Measurements from ENCODE around the gene CACHD1.
"Not testable (repeated sequence)": the region's sequence is repeated elsewhere in the genome, so short reads cannot be mapped to it uniquely, and the experiment has no call there.

Gene CACHD1

GRCh38 chr1:64588876-64589275, 118.9 kb downstream of the CACHD1 start:
- DNase-seq (ENCODE audit: low spot score): no peak

- DNase-seq (ENCODE audit: low spot score): no peak
These were observed 120.4 kb downstream of the CACHD1 start for GRCh38 chr1:64590316-64590715.

DNA sequence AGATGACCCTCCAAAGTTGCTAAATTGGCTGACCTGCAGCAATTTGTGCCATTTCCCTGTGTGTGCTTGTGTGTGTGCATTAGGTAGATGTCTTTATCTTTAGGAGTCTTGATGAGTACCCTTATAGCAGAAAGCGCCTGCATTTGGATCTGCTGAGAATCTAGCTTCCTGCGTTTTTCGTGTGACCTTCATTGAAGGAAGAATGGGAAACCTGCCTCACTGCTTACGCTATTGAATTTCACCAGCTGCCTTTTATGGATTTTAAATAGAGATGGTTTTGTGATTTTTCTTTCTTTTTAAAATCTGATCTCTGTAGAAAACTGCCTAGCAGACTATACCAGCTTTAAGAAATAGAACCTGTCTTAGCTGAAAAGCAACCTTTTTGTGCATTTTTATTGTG, 124.5 kb downstream of the CACHD1 start:
- DNase-seq (ENCODE audit: low spot score): no peak

DNA sequence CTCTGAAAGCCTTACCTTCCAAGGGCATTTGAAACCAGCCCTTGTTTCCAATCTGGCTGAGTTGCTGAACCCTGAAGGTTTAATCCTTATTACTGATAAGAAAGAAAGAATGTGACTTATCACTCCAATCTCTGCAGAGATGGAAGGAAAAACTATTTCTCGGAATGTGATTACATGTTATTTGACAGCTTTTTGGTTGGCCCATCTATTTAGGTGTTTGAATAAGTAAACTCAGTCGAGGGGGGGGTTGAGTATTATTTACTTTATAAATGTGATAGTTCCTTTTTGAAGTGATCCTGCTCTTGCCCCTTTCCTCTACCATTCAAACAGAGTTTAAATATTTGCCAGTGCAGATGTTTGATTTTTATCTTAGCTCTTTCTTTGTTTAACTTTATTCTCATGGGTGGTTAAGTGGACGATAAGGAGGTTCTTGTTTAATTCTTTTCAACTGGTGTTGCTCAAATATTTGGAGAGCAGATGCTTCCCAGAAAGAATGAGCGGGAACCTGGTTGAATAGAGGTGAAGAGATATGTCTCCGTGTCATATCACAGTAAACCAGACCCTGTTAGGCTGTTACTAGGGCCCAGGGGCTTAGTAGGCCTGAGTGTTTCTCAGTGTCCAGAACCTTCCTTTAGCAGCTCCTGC, 126.1 kb downstream of the CACHD1 start:
- no peak for DNase-seq (ENCODE audit: low spot score)

GRCh38 chr1:64597113-64597512, 127.2 kb downstream of the CACHD1 start:
- DNase-seq (ENCODE audit: low spot score): no peak

- no peak for DNase-seq (ENCODE audit: low spot score)
These were observed 128.2 kb downstream of the CACHD1 start for GRCh38 chr1:64598100-64598571.

DNA sequence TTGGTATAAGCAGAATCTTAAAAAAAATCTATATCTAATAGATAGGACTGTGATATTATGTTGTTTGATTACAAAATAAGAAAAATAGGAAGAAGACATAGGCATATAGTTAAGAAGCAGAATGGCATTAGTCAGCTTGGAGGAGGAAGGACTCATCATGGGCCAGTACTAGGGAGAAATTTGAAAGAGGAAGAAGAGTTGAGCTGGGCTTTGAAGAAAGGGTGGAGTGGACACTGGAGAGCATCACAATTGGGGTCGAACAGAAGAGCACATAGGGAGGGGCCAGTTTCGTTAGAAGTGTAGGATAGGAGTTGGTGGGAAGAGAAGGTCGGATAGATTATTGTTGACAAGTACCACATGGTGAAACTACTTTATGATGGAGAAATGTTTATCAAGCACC, 129.3 kb downstream of the CACHD1 start:
- no peak for DNase-seq (ENCODE audit: low spot score)

DNA sequence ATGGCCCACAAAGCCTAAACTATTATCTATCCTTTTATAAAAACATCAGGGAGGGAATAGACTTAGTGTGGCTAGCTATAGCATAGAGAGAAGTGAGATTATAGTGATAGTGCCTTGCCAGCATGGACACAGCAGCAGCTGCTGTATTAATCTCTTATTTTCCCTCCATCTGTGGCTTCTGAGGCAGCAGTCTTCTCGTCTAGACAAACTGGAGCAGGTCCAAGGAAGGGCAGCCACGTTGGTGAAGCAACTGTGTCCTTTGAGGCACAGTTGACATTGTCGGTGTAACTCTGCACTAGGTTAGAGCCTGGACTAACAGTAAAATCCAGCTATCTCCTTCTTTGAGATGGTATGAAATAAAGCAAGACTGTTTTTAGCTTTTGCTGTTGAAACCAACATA, 131.3 kb downstream of the CACHD1 start:
- DNase-seq (ENCODE audit: low spot score): no peak

- DNase-seq (ENCODE audit: low spot score): no peak
These were observed 138.2 kb downstream of the CACHD1 start for GRCh38 chr1:64608005-64608650.

GRCh38 chr1:64608651-64609048, 138.7 kb downstream of the CACHD1 start:
- no peak for DNase-seq (ENCODE audit: low spot score)

DNA sequence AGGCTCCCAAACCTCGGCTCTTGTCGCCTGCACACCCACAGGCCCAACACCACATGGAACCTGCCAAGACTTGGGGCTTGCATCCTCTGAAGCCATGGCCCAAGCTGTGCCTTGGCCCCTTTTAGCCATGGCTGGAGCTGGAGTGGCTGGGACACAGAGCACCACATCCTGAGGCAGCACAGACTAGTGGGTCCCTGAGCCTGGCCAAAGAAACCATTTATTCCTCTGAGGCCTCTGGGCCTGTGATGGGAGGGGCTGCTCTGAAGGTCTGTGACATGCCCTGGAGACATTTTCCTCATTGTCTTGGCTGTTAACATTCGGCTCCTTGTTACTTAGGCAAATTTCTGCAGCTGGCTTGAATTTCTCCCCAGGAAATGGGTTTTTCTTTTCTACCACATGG, 141.0 kb downstream of the CACHD1 start:
- not testable (repeated sequence) for DNase-seq (ENCODE audit: low spot score)

DNA sequence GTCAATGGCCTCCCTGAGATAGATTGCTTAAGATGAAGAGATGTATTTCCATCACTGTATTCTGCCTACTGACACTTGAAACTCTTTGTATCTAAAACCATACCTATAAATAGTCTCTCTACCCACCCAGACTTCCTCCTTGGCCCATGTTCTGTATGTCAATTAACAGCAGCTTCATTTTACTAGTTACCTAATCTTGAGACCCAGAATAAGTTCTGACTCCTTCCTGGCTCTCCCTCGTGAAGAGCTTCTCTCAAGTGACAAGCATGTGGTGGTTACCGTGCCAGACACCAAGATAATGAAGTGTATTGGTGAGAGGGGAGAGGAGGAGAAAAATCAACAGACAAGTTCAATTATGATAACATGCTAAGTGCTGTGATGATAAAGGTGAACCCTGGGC, 146.1 kb downstream of the CACHD1 start:
- DNase-seq (ENCODE audit: low spot score): no peak

DNA sequence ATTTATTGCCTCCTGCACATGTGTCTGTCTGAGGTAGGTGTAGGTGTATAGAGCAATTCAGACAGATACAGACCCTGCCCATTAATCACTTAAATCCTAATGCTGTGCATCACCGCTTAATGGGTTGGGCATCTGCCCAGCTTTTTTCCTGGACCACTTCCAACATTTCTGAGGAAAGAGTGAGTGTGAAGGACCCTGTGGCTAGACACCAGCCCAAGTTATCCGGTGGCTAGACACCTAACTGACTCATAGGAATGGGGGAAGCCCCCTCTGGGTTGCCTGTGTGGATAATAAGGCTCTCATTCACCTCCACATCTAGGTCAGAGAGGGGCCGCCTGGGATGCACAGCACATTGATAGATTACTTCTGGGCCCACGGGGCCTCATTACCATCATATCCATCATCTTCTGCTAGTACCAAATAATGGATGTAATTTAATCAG, 153.8 kb downstream of the CACHD1 start:
- DNase-seq (ENCODE audit: low spot score): no peak

GRCh38 chr1:64624218-64624713, 154.3 kb downstream of the CACHD1 start:
- DNase-seq (ENCODE audit: low spot score): no peak

DNA sequence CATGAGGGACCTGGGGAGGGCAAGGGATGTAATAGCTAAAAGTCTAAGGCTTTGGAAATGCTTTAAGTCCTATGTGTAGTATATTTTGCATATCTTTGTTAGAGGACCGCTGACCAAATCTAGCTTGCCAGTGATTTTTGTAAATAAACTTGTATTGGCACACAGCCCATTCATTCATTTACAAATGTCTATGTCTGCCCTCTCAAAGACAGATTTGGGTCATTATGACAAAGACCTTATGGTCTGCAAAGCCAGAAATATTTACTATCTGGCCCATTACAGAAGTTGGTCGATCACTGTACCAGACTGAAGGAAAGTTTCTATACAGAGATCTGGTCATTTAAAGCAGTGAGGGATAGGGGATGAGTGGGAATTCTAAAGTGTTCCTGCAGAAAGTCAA, 154.9 kb downstream of the CACHD1 start:
- DNase-seq (ENCODE audit: low spot score): no peak

- DNase-seq (ENCODE audit: low spot score): no peak
These were observed 160.7 kb downstream of the CACHD1 start for GRCh38 chr1:64630611-64631010.

DNA sequence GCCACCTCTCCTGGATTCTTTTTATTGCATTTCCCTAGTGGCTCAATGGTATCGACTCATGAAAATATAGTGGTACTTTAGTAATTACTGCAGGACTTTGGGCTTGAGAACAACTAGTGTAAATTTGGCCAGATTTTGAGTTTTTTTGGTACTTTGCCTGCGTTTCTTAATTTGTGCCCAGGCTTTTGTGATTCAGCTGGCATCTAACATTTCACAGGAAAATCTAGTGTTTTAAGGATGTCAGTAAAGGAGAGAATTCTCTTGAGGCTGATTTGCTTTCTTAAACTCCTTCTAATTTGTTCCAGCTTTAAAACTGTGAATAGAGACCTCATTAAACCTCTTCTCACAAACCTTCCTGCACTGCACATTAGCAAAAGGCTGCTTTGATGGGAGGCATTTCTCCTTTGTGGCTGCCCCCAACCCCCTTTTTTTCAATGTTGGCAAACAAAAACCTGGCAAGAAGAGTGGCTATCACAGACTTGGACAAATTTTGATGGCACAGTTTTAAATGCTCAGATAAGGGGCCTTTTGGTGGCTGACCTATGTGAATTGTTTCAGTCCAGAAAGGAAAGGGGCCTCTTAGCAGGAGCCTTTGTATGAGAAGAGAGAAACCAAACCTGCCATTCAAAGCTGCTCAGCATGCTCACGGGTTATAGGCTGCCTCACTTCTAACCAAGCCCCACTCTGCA, 161.6 kb downstream of the CACHD1 start:
- no peak for DNase-seq (ENCODE audit: low spot score)

- no peak for DNase-seq (ENCODE audit: low spot score)
These were observed 163.0 kb downstream of the CACHD1 start for GRCh38 chr1:64632936-64633335.

DNA sequence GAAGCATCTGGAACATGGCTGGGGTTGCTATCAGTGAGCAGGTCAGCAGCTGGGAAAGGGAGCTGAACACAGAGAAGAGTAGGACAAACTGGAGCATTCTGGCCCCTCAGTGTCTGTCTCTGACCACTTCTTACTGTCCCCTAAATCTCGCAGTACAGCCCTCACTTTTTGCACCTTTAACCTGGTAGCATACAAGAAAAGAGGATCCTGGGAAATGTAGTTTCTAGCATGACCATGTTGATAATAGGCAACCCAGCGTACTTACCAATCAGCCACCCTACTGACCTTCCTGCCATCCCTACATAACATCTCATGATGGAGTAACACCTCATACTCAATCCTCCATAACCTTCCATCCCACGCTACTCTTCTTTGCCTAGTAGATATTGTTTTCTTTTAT, 175.8 kb downstream of the CACHD1 start:
- DNase-seq (ENCODE audit: low spot score): no peak

- no peak for DNase-seq (ENCODE audit: low spot score)
These were observed 180.5 kb downstream of the CACHD1 start for GRCh38 chr1:64650411-64650810.

GRCh38 chr1:64651841-64652240, 181.9 kb downstream of the CACHD1 start:
- no peak for DNase-seq (ENCODE audit: low spot score)

DNA sequence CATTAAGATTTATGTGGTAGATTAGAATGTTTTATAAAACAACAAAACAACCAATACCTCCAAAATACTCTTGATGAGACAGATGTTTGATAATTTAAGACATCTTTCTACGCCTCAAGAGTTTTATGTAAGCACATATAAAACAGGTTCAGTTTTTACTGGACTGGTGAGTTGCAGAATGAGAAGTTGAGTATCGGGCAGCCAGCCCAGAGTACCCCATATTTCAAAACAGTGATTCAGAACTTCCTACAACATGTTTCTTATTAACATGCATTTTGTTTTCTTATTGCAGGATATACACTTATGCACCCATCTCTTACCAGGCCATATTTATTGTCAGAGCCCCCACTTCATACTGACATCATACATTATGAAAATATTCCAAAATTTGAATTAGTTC, 183.5 kb downstream of the CACHD1 start:
- DNase-seq (ENCODE audit: low spot score): no peak
